Calu3 (cell line): ENCODE data around the gene SLC12A5. TPM values are rescaled to one million over a fixed set of nuclear protein-coding genes. Genes with fewer than 3 reads are reported as not detected.
A peak's percentile ranks its signal among the peaks of the same experiment; 100 is the strongest.

ENCODE experiments used
- BruUV-seq: library from RNA; stranded (reverse); fragments of 400-500 nt; replicated peaks from 2 replicates; lab custom pipeline; 2021; lab: Mats Ljungman, UMichigan
- CTCF ChIA-PET: fragments of 300-600 bp; sonication (Branson Sonifier 250); formaldehyde crosslinking; loops from one replicate; lab custom pipeline; 2022; ENCODE audit warnings: antibody characterized with exemption; lab: Charles Lee
- DNase-seq: peaks from one replicate; pipeline ENCODE4 v3.0.0; 2022
- H3K27ac Mint-ChIP-seq: one replicate; pipeline ENCODE4 v1.8.0; 2022; ENCODE audit warnings: mixed read lengths; ENCODE audit not compliant: unreplicated experiment
- H3K27me3 Mint-ChIP-seq: one replicate; pipeline ENCODE4 v1.8.0; 2022; ENCODE audit warnings: mixed read lengths; ENCODE audit not compliant: unreplicated experiment
- H3K36me3 Mint-ChIP-seq: one replicate; pipeline ENCODE4 v1.8.0; 2022; ENCODE audit warnings: mild to moderate bottlenecking, moderate library complexity, mixed read lengths; ENCODE audit not compliant: insufficient read depth, unreplicated experiment
- H3K4me1 Mint-ChIP-seq: one replicate; pipeline ENCODE4 v1.8.0; 2022; ENCODE audit warnings: mild to moderate bottlenecking, low read depth, mixed read lengths; ENCODE audit not compliant: unreplicated experiment
- H3K4me3 Mint-ChIP-seq: one replicate; pipeline ENCODE4 v1.8.0; 2022; ENCODE audit warnings: mild to moderate bottlenecking, low read depth, moderate library complexity, mixed read lengths; ENCODE audit not compliant: unreplicated experiment
- H3K9me3 Mint-ChIP-seq: one replicate; pipeline ENCODE4 v1.8.0; 2022; ENCODE audit warnings: low read depth, mixed read lengths; ENCODE audit not compliant: unreplicated experiment
- intact Hi-C: fragments of 100-400 bp; cut with micrococcal nuclease; formaldehyde crosslinking; loops from one replicate; pipeline ENCODE4 v1.10.0; 2022; ENCODE audit not compliant: unreplicated experiment
- total RNA-seq: library from RNA; stranded (reverse); gene quantifications from 2 replicates; pipeline ENCODE4 v1.2.3, GENCODE V29; 2022
- TF ChIP-seq, protein P1 (sequence below): fragments of 200-600 bp; IDR thresholded peaks from one replicate; pipeline ENCODE4 v1.8.0; 2022; ENCODE audit warnings: antibody characterized with exemption; ENCODE audit not compliant: unreplicated experiment

Gene SLC12A5
- total RNA-seq, 1 experiment from 2014 or later: 2.1 TPM

GRCh38 chr20:46018611-46019010 is 10.4 kb upstream of the SLC12A5 start:
- no peak for DNase-seq
- no peak overlapping the region for H3K27ac Mint-ChIP-seq
- H3K4me1 Mint-ChIP-seq: peaks cover 16% of the 10 kb centered on the region
- H3K36me3 Mint-ChIP-seq: peaks cover 5% of the 10 kb centered on the region
- H3K27me3 Mint-ChIP-seq: peaks cover 81% of the 10 kb centered on the region
- H3K4me3 Mint-ChIP-seq: no peak overlapping the region
- no TSS peak for BruUV-seq
- TF ChIP-seq, protein P1, sequence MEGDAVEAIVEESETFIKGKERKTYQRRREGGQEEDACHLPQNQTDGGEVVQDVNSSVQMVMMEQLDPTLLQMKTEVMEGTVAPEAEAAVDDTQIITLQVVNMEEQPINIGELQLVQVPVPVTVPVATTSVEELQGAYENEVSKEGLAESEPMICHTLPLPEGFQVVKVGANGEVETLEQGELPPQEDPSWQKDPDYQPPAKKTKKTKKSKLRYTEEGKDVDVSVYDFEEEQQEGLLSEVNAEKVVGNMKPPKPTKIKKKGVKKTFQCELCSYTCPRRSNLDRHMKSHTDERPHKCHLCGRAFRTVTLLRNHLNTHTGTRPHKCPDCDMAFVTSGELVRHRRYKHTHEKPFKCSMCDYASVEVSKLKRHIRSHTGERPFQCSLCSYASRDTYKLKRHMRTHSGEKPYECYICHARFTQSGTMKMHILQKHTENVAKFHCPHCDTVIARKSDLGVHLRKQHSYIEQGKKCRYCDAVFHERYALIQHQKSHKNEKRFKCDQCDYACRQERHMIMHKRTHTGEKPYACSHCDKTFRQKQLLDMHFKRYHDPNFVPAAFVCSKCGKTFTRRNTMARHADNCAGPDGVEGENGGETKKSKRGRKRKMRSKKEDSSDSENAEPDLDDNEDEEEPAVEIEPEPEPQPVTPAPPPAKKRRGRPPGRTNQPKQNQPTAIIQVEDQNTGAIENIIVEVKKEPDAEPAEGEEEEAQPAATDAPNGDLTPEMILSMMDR: no peak
- H3K9me3 Mint-ChIP-seq: no peaks in the 10 kb centered on the region
- intact Hi-C loops: no loop called here
- CTCF ChIA-PET: no interaction called here

DNA sequence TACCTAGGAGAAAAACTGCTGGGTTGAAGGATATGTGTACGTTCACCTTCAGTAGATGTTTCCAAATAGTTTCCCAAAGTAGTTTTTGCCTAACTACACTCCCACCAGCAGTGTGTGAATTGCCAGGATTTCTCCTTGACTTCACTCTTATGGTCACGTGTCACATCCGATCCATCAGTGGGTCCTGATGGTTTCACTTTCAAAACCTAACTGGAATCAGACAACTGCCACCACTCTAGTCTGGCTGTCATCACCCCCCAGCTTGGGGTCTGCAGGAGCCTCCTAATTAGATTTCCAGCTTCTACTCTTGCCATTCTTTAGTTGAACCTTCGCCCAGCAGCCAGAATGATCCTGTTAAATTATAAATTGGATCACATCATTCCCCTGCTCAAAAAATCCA is 8.5 kb upstream of the SLC12A5 start:
- no TSS peak for BruUV-seq
- DNase-seq: no peak
- TF ChIP-seq, protein P1: no peak
- Mint-ChIP-seq H3K4me3 (no peak overlapping the region), H3K9me3 (no peaks in the 10 kb centered on the region), H3K27ac (no peak overlapping the region), H3K36me3 (no peaks in the 10 kb centered on the region), H3K27me3 (peaks cover 81% of the 10 kb centered on the region), H3K4me1 (peaks cover 8% of the 10 kb centered on the region)
- CTCF ChIA-PET: interaction anchor here (0.7 kb wide), 1 partner anchor 298 kb away, joined by 3 read pairs; the partner anchor contains the start of gene SPINT4
- intact Hi-C loops: loop anchor here (10.0 kb wide), 1 partner anchor 314 kb away; no protein-coding TSS in a partner anchor

- peaks cover 8% of the 10 kb centered on the region for H3K4me1 Mint-ChIP-seq
- BruUV-seq: no TSS peak
- H3K36me3 Mint-ChIP-seq: no peaks in the 10 kb centered on the region
- TF ChIP-seq, protein P1: no peak
- peak overlapping the region; percentile 49 for H3K4me3 Mint-ChIP-seq
- H3K9me3 Mint-ChIP-seq: no peaks in the 10 kb centered on the region
- DNase-seq: peak; percentile 64
- CTCF ChIA-PET: interaction anchor here (0.9 to 1.6 kb wide), 14 partner anchors 7 to 464 kb away, joined by 3 to 14 read pairs (median 5); partner anchors contain the start of gene CD40
- H3K27me3 Mint-ChIP-seq: peaks cover 88% of the 10 kb centered on the region
- no peak overlapping the region for H3K27ac Mint-ChIP-seq
- intact Hi-C loops: loop anchor here (2.0 to 10.0 kb wide), 2 partner anchors 65 to 313 kb away; no protein-coding TSS in a partner anchor
Observed at GRCh38 chr20:46021361-46022359, 7.4 kb upstream of the SLC12A5 start.

DNA sequence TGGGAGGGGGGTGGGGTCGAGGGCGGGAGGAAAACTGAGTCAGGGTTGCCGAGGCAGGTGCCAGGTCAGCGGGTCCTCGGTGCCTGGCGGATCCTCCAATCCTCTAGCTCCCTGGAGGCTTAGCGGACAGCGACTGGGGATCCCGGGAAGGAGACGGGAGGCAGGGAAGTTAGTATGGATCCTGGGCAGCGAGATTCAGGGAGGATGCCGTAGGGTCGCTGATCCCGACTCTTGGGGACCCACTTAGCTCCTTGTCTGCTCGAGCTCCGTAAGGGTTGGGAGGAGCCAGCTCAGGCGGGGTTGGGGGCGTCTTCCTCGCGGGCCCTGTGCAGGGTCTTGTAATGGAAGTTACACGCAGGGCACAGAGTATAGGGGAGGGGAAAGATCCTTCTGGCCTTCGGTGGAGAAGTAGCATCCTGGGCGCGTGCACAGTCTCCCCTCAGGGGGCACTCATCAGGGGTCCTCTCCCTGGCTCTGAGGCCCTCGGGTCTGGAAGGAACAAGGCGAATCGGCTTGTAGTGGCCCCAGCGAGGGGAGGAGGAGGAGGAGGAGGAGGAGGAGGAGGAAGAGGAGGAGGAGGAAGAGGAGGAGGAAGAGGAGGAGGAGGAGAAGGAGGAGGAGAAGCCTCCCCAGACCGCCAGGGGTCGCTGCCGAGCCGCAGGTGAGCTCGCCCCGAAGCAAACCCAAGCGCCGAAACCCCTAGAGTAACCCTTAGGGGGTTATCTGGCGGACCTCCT is 6.4 kb upstream of the SLC12A5 start:
- peaks cover 8% of the 10 kb centered on the region for H3K4me1 Mint-ChIP-seq

More for the DNA sequence above, 6.4 kb upstream of the SLC12A5 start:
- peak overlapping the region; percentile 49 for H3K4me3 Mint-ChIP-seq
- H3K27me3 Mint-ChIP-seq: peaks cover 87% of the 10 kb centered on the region
- DNase-seq: peak; percentile 91
- no peaks in the 10 kb centered on the region for H3K36me3 Mint-ChIP-seq
- no TSS peak for BruUV-seq
- TF ChIP-seq, protein P1: peak; percentile 98
- intact Hi-C loops: loop anchor here (2.0 to 10.0 kb wide), 2 partner anchors 64 to 312 kb away; no protein-coding TSS in a partner anchor
- no peak overlapping the region for H3K27ac Mint-ChIP-seq
- H3K9me3 Mint-ChIP-seq: no peaks in the 10 kb centered on the region
- CTCF ChIA-PET: interaction anchor here (0.6 to 1.6 kb wide), 29 partner anchors 8 to 1293 kb away, joined by 3 to 14 read pairs (median 4); partner anchors contain the start of genes CD40 and ELMO2
